ENCODE results near the gene RNF4.
"Not testable (repeated sequence)": the region's sequence is repeated elsewhere in the genome, so short reads cannot be mapped to it uniquely, and the experiment has no call there.

RNF4 gene

GRCh38 chr4:2428496-2429213 is 40.3 kb upstream of the RNF4 start:
- Histone ChIP-seq H3K27me3 (ENCODE audit: insufficient read depth, low read length) (no peaks in the 10 kb centered on the region), H3K4me1 (ENCODE audit: insufficient read depth, low read length) (no peaks in the 10 kb centered on the region; the same call in 1 of the 2 replicates), H3K4me3 (ENCODE audit: low read length) (no peak overlapping the region), H3K9me3 (ENCODE audit: insufficient read depth, low read depth, low read length) (no peaks in the 10 kb centered on the region), H3K9ac (ENCODE audit: low read depth, low read length) (no peak overlapping the region), H3K36me3 (ENCODE audit: insufficient read depth, low read depth, low read length) (no peaks in the 10 kb centered on the region), H3K27ac (ENCODE audit: low read length) (no peak overlapping the region)

GRCh38 chr4:2429945-2430757 is 38.8 kb upstream of the RNF4 start:
- H3K4me3 ChIP-seq (ENCODE audit: low read length); H3K36me3 ChIP-seq (ENCODE audit: insufficient read depth, low read depth, low read length); H3K9ac ChIP-seq (ENCODE audit: low read depth, low read length); H3K4me1 ChIP-seq (ENCODE audit: insufficient read depth, low read length); H3K27me3 ChIP-seq (ENCODE audit: insufficient read depth, low read length); H3K9me3 ChIP-seq (ENCODE audit: insufficient read depth, low read depth, low read length); H3K27ac ChIP-seq (ENCODE audit: low read length): not testable (repeated sequence)

- Histone ChIP-seq H3K9me3 (ENCODE audit: insufficient read depth, low read depth, low read length) (no peaks in the 10 kb centered on the region), H3K27me3 (ENCODE audit: insufficient read depth, low read length) (no peaks in the 10 kb centered on the region), H3K4me3 (ENCODE audit: low read length) (no peak overlapping the region), H3K9ac (ENCODE audit: low read depth, low read length) (no peak overlapping the region), H3K36me3 (ENCODE audit: insufficient read depth, low read depth, low read length) (no peaks in the 10 kb centered on the region), H3K27ac (ENCODE audit: low read length) (no peak overlapping the region), H3K4me1 (ENCODE audit: insufficient read depth, low read length) (no peaks in the 10 kb centered on the region)
Observed at GRCh38 chr4:2432004-2432403, 36.9 kb upstream of the RNF4 start.

GRCh38 chr4:2432991-2433530 is 35.8 kb upstream of the RNF4 start:
- no peaks in the 10 kb centered on the region for H3K4me1 ChIP-seq (ENCODE audit: insufficient read depth, low read length)
- no peak overlapping the region for H3K4me3 ChIP-seq (ENCODE audit: low read length)
- no peaks in the 10 kb centered on the region for H3K27me3 ChIP-seq (ENCODE audit: insufficient read depth, low read length)
- no peaks in the 10 kb centered on the region for H3K36me3 ChIP-seq (ENCODE audit: insufficient read depth, low read depth, low read length)
- H3K9me3 ChIP-seq (ENCODE audit: insufficient read depth, low read depth, low read length), result no peaks in the 10 kb centered on the region
- no peak overlapping the region for H3K9ac ChIP-seq (ENCODE audit: low read depth, low read length)
- H3K27ac ChIP-seq (ENCODE audit: low read length), result no peak overlapping the region

- Histone ChIP-seq H3K36me3 (ENCODE audit: insufficient read depth, low read depth, low read length) (no peaks in the 10 kb centered on the region), H3K9ac (ENCODE audit: low read depth, low read length) (no peak overlapping the region), H3K9me3 (ENCODE audit: insufficient read depth, low read depth, low read length) (no peaks in the 10 kb centered on the region), H3K4me3 (ENCODE audit: low read length) (no peak overlapping the region), H3K4me1 (ENCODE audit: insufficient read depth, low read length) (no peaks in the 10 kb centered on the region), H3K27ac (ENCODE audit: low read length) (no peak overlapping the region), H3K27me3 (ENCODE audit: insufficient read depth, low read length) (no peaks in the 10 kb centered on the region)
Observed at GRCh38 chr4:2433609-2434350, 35.1 kb upstream of the RNF4 start.

GRCh38 chr4:2434420-2434819 is 34.5 kb upstream of the RNF4 start:
- H3K4me1 ChIP-seq (ENCODE audit: insufficient read depth, low read length), result no peaks in the 10 kb centered on the region
- H3K36me3 ChIP-seq (ENCODE audit: insufficient read depth, low read depth, low read length), result no peaks in the 10 kb centered on the region
- no peak overlapping the region for H3K9ac ChIP-seq (ENCODE audit: low read depth, low read length)
- no peaks in the 10 kb centered on the region for H3K9me3 ChIP-seq (ENCODE audit: insufficient read depth, low read depth, low read length)
- no peaks in the 10 kb centered on the region for H3K27me3 ChIP-seq (ENCODE audit: insufficient read depth, low read length)
- no peak overlapping the region for H3K4me3 ChIP-seq (ENCODE audit: low read length)
- H3K27ac ChIP-seq (ENCODE audit: low read length), result no peak overlapping the region

- H3K27ac ChIP-seq (ENCODE audit: low read length), result no peak overlapping the region
- no peaks in the 10 kb centered on the region for H3K36me3 ChIP-seq (ENCODE audit: insufficient read depth, low read depth, low read length)
- no peak overlapping the region for H3K9ac ChIP-seq (ENCODE audit: low read depth, low read length)
- H3K27me3 ChIP-seq (ENCODE audit: insufficient read depth, low read length), result no peaks in the 10 kb centered on the region
- no peaks in the 10 kb centered on the region for H3K9me3 ChIP-seq (ENCODE audit: insufficient read depth, low read depth, low read length)
- H3K4me1 ChIP-seq (ENCODE audit: insufficient read depth, low read length), result no peaks in the 10 kb centered on the region
- no peak overlapping the region for H3K4me3 ChIP-seq (ENCODE audit: low read length)
Observed at GRCh38 chr4:2436301-2436700, 32.6 kb upstream of the RNF4 start.

GRCh38 chr4:2436761-2437474 is 32.0 kb upstream of the RNF4 start:
- H3K9ac ChIP-seq (ENCODE audit: low read depth, low read length), result no peak overlapping the region
- no peaks in the 10 kb centered on the region for H3K36me3 ChIP-seq (ENCODE audit: insufficient read depth, low read depth, low read length)
- H3K9me3 ChIP-seq (ENCODE audit: insufficient read depth, low read depth, low read length), result no peaks in the 10 kb centered on the region
- H3K27me3 ChIP-seq (ENCODE audit: insufficient read depth, low read length), result no peaks in the 10 kb centered on the region
- no peaks in the 10 kb centered on the region for H3K4me1 ChIP-seq (ENCODE audit: insufficient read depth, low read length)
- H3K4me3 ChIP-seq (ENCODE audit: low read length), result no peak overlapping the region
- no peak overlapping the region for H3K27ac ChIP-seq (ENCODE audit: low read length)

- Histone ChIP-seq H3K4me1 (ENCODE audit: insufficient read depth, low read length) (no peaks in the 10 kb centered on the region), H3K27me3 (ENCODE audit: insufficient read depth, low read length) (no peaks in the 10 kb centered on the region), H3K4me3 (ENCODE audit: low read length) (no peak overlapping the region), H3K9me3 (ENCODE audit: insufficient read depth, low read depth, low read length) (no peaks in the 10 kb centered on the region), H3K36me3 (ENCODE audit: insufficient read depth, low read depth, low read length) (no peaks in the 10 kb centered on the region), H3K27ac (ENCODE audit: low read length) (no peak overlapping the region), H3K9ac (ENCODE audit: low read depth, low read length) (no peak overlapping the region)
Observed at GRCh38 chr4:2437475-2438215, 31.3 kb upstream of the RNF4 start.

GRCh38 chr4:2438822-2439718 is 29.8 kb upstream of the RNF4 start:
- H3K9me3 ChIP-seq (ENCODE audit: insufficient read depth, low read depth, low read length), result no peaks in the 10 kb centered on the region
- H3K9ac ChIP-seq (ENCODE audit: low read depth, low read length), result no peak overlapping the region
- no peaks in the 10 kb centered on the region; the same call in 1 of the 2 replicates for H3K27me3 ChIP-seq (ENCODE audit: insufficient read depth, low read length)

More at GRCh38 chr4:2438822-2439718, 29.8 kb upstream of the RNF4 start:
- Histone ChIP-seq H3K36me3 (ENCODE audit: insufficient read depth, low read depth, low read length) (no peaks in the 10 kb centered on the region), H3K27ac (ENCODE audit: low read length) (no peak overlapping the region), H3K4me3 (ENCODE audit: low read length) (no peak overlapping the region), H3K4me1 (ENCODE audit: insufficient read depth, low read length) (no peaks in the 10 kb centered on the region)

Data from iPS-20b (cell line).